ENCODE results near the gene FAM110D. TPM values are rescaled to one million over a fixed set of nuclear protein-coding genes. Genes with fewer than 3 reads are reported as not detected.

Gene FAM110D
- total and polyA plus RNA-seq, 2 experiments from 2014 or later = 0.10 to 0.44 TPM

GRCh38 chr1:26111530-26112406, 47.1 kb upstream of the FAM110D start, which contains the start of gene PDIK1L:
PDIK1L (plus strand) TSS chr1:26111824; CDS start chr1:26114309, 2,485 bp downstream.
- Histone ChIP-seq H3K27ac (peak within 1 kb of the TSS; percentile 98), H3K4me3 (peak within 1 kb of the TSS; percentile 84), H3K9me3 (ENCODE audit: low read depth) (no peaks in the 10 kb centered on the region), H3K36me3 (replicated peaks; ENCODE audit: insufficient read depth, low read depth) (no peaks in the 10 kb centered on the region), H3K4me2 (peak within 1 kb of the TSS; percentile 95), H4K20me1 (ENCODE audit: insufficient read depth, poor library complexity, severe bottlenecking) (no peaks in the 10 kb centered on the region), H3K79me2 (peaks cover 37% of the 10 kb centered on the region), H2AFZ (peak within 1 kb of the TSS; percentile 84), H3K27me3 (no peaks in the 10 kb centered on the region), H3K4me1 (ENCODE audit: insufficient read depth) (peaks cover 20% of the 10 kb centered on the region), H3K9me2 (replicated peaks; ENCODE audit: insufficient read depth) (no peaks in the 10 kb centered on the region)
- TF ChIP-seq EZH2 (IDR thresholded peaks at IDR 0.05; ENCODE audit: borderline replicate concordance) (no peak), EZH2phosphoT487 (IDR thresholded peaks at IDR 0.05; ENCODE audit: low read depth, severe bottlenecking, unreplicated experiment) (no peak), CTCF (IDR thresholded peaks at IDR 0.05; ENCODE audit: poor library complexity) (no peak)
- under 1% methylated on average over 39 of the region's 96 CpGs for whole genome bisulfite sequencing (ENCODE audit: low lambda C conversion rate, missing lambda C conversion rate)
- peak; percentile 98 for DNase-seq (ENCODE audit: low spot score)

GRCh38 chr1:26112407-26112775, 46.5 kb upstream of the FAM110D start:
- Histone ChIP-seq H3K4me3 (peak overlapping the region; percentile 84), H2AFZ (peak overlapping the region; percentile 81), H3K4me2 (peak overlapping the region; percentile 95), H3K27ac (peak overlapping the region; percentile 96), H4K20me1 (ENCODE audit: insufficient read depth, poor library complexity, severe bottlenecking) (no peaks in the 10 kb centered on the region), H3K27me3 (no peaks in the 10 kb centered on the region), H3K36me3 (replicated peaks; ENCODE audit: insufficient read depth, low read depth) (no peaks in the 10 kb centered on the region), H3K79me2 (peaks cover 39% of the 10 kb centered on the region), H3K4me1 (ENCODE audit: insufficient read depth) (peaks cover 20% of the 10 kb centered on the region), H3K9me2 (replicated peaks; ENCODE audit: insufficient read depth) (no peaks in the 10 kb centered on the region), H3K9me3 (ENCODE audit: low read depth) (no peaks in the 10 kb centered on the region)
- DNase-seq (ENCODE audit: low spot score) = no peak
- WGBS (ENCODE audit: low lambda C conversion rate, missing lambda C conversion rate) = 5% methylated on average over 9 of the region's 9 CpGs
- TF ChIP-seq CTCF (IDR thresholded peaks at IDR 0.05; ENCODE audit: poor library complexity) = no peak
- no peak for TF ChIP-seq EZH2 (IDR thresholded peaks at IDR 0.05; ENCODE audit: borderline replicate concordance)
- no peak for TF ChIP-seq EZH2phosphoT487 (IDR thresholded peaks at IDR 0.05; ENCODE audit: low read depth, severe bottlenecking, unreplicated experiment)

GRCh38 chr1:26114165-26114927, 44.5 kb upstream of the FAM110D start:
- H3K4me1 ChIP-seq (ENCODE audit: insufficient read depth) = peaks cover 20% of the 10 kb centered on the region
- H3K9me2 ChIP-seq (replicated peaks; ENCODE audit: insufficient read depth) = no peaks in the 10 kb centered on the region
- H3K36me3 ChIP-seq (replicated peaks; ENCODE audit: insufficient read depth, low read depth) = no peaks in the 10 kb centered on the region
- peaks cover 42% of the 10 kb centered on the region for H3K79me2 ChIP-seq
- no peak for DNase-seq (ENCODE audit: low spot score)
- 81% methylated on average over 12 of the region's 12 CpGs for WGBS (ENCODE audit: low lambda C conversion rate, missing lambda C conversion rate)
- H3K27me3 ChIP-seq = no peaks in the 10 kb centered on the region
- H3K9me3 ChIP-seq (ENCODE audit: low read depth) = no peaks in the 10 kb centered on the region
- H3K4me3 ChIP-seq = no peak overlapping the region
- H2AFZ ChIP-seq = no peak overlapping the region
- H3K27ac ChIP-seq = no peak overlapping the region
- no peaks in the 10 kb centered on the region for H4K20me1 ChIP-seq (ENCODE audit: insufficient read depth, poor library complexity, severe bottlenecking)
- TF ChIP-seq CTCF (IDR thresholded peaks at IDR 0.05; ENCODE audit: poor library complexity) = no peak
- TF ChIP-seq EZH2phosphoT487 (IDR thresholded peaks at IDR 0.05; ENCODE audit: low read depth, severe bottlenecking, unreplicated experiment) = no peak
- no peak for TF ChIP-seq EZH2 (IDR thresholded peaks at IDR 0.05; ENCODE audit: borderline replicate concordance)
- peak overlapping the region; percentile 95 for H3K4me2 ChIP-seq
